NOMO-1 treated with dmso at 0.1 percent for 144 hours (cell line): ENCODE data around the gene RGS16.

ENCODE experiments used
- DNase-seq: peaks from one replicate; lab custom pipeline; 2025; ENCODE audit not compliant: unreplicated experiment; lab: John Stamatoyannopoulos, UW

The RGS16 gene

GRCh38 chr1:182610606-182611194, 6.5 kb upstream of the RGS16 start:
- DNase-seq = no peak

GRCh38 chr1:182608845-182609610, 4.8 kb upstream of the RGS16 start:
- no peak for DNase-seq

- DNase-seq = no peak
Observed at GRCh38 chr1:182608236-182608635, 4.0 kb upstream of the RGS16 start.

GRCh38 chr1:182607566-182607965, 3.4 kb upstream of the RGS16 start:
- no peak for DNase-seq

GRCh38 chr1:182603646-182604174, 479 bp downstream of the RGS16 start:
- no peak for DNase-seq

- DNase-seq = no peak
Observed at GRCh38 chr1:182602935-182603645, 1.1 kb downstream of the RGS16 start.

GRCh38 chr1:182601913-182602312, 2.3 kb downstream of the RGS16 start:
- DNase-seq = no peak

- peak; percentile 25 for DNase-seq
Observed at GRCh38 chr1:182601416-182601786, 2.8 kb downstream of the RGS16 start.

GRCh38 chr1:182600745-182601415, 3.3 kb downstream of the RGS16 start:
- no peak for DNase-seq

GRCh38 chr1:182600036-182600713, 4.0 kb downstream of the RGS16 start:
- no peak for DNase-seq

- no peak for DNase-seq
Observed at GRCh38 chr1:182599339-182599738, 4.8 kb downstream of the RGS16 start.

GRCh38 chr1:182598296-182598695, 5.9 kb downstream of the RGS16 start:
- DNase-seq = no peak

- no peak for DNase-seq
Observed at GRCh38 chr1:182596934-182597333, 7.3 kb downstream of the RGS16 start.

GRCh38 chr1:182595641-182596240, 8.4 kb downstream of the RGS16 start:
- DNase-seq = peak; percentile 32

GRCh38 chr1:182589931-182590330, 14.3 kb downstream of the RGS16 start:
- no peak for DNase-seq

- DNase-seq = no peak
Observed at GRCh38 chr1:182589520-182589919, 14.7 kb downstream of the RGS16 start.

- peak; percentile 47 for DNase-seq
Observed at GRCh38 chr1:182588500-182589396, 15.4 kb downstream of the RGS16 start, which contains the start of gene RNASEL. Gene RNASEL, minus strand, starts transcription at chr1:182589256. Its CDS starts 2,450 bp downstream, at chr1:182586806.

- DNase-seq = no peak
Observed at GRCh38 chr1:182587666-182588499, 16.3 kb downstream of the RGS16 start.
